ENCODE measurements around the gene SNTN. TPM values are rescaled to one million over a fixed set of nuclear protein-coding genes. Genes with fewer than 3 reads are reported as not detected.

SNTN gene
- total RNA-seq, 2 experiments from 2014 or later, result not detected

DNA sequence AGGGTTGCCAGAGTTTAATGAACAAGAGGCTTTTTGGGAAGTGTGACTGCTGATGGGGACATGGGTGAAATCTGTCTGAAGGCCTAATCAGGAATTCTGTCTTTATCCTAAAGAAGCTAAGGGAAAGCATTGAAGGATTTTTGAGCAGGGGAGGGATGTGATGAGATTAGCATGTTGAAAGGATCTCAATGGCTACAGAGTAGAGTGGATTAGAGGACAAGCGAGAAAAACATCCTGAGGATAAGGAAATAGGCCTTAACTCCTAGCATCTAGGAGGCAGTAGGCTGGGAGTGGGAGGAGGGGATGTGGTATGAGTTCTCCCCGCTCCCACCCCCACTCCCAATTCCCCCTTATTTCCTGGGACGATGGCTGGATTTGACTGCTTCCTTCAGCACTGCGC, 35.1 kb upstream of the SNTN start:
- intact Hi-C loops (cut with DNase I, micrococcal nuclease), result no loop called here
- no peaks in the 10 kb centered on the region for H3K27me3 ChIP-seq (ENCODE audit: control insufficient read depth in 1 of 2, insufficient read depth in 2 of 2, low read length in 2 of 2)
- H3K27ac Mint-ChIP-seq, result no peak overlapping the region
- DNase-seq (no peak), ATAC-seq (ENCODE audit: poor library complexity) (no peak)
- no peak overlapping the region for H3K4me3 Mint-ChIP-seq
- H3K27me3 Mint-ChIP-seq, result peaks cover 3% of the 10 kb centered on the region
- no peak overlapping the region for H3K4me3 ChIP-seq (ENCODE audit: low read length)
- H3K36me3 Mint-ChIP-seq (ENCODE audit: low read depth), result no peaks in the 10 kb centered on the region
- H3K9me3 ChIP-seq (ENCODE audit: control insufficient read depth in 1 of 2, insufficient read depth in 1 of 2, low read length in 2 of 2), result peaks cover 0 to 5% of the 10 kb centered on the region in 2 experiments
- no peaks in the 10 kb centered on the region for H3K4me1 ChIP-seq (ENCODE audit: insufficient read depth, low read length)
- CTCF ChIA-PET, result no interaction called here
- no peaks in the 10 kb centered on the region for H3K36me3 ChIP-seq (ENCODE audit: insufficient read depth, low read length)
- TF ChIP-seq, protein P1, sequence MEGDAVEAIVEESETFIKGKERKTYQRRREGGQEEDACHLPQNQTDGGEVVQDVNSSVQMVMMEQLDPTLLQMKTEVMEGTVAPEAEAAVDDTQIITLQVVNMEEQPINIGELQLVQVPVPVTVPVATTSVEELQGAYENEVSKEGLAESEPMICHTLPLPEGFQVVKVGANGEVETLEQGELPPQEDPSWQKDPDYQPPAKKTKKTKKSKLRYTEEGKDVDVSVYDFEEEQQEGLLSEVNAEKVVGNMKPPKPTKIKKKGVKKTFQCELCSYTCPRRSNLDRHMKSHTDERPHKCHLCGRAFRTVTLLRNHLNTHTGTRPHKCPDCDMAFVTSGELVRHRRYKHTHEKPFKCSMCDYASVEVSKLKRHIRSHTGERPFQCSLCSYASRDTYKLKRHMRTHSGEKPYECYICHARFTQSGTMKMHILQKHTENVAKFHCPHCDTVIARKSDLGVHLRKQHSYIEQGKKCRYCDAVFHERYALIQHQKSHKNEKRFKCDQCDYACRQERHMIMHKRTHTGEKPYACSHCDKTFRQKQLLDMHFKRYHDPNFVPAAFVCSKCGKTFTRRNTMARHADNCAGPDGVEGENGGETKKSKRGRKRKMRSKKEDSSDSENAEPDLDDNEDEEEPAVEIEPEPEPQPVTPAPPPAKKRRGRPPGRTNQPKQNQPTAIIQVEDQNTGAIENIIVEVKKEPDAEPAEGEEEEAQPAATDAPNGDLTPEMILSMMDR (IDR thresholded peaks at IDR 0.05), result no peak
- POLR2A ChIA-PET, result no interaction called here
- H3K4me1 Mint-ChIP-seq (ENCODE audit: low read depth), result no peaks in the 10 kb centered on the region
- peaks cover 5% of the 10 kb centered on the region for H3K9me3 Mint-ChIP-seq
- H3K27ac ChIP-seq (ENCODE audit: low read depth in 1 of 2, low read length in 2 of 2), result no peak overlapping the region

DNA sequence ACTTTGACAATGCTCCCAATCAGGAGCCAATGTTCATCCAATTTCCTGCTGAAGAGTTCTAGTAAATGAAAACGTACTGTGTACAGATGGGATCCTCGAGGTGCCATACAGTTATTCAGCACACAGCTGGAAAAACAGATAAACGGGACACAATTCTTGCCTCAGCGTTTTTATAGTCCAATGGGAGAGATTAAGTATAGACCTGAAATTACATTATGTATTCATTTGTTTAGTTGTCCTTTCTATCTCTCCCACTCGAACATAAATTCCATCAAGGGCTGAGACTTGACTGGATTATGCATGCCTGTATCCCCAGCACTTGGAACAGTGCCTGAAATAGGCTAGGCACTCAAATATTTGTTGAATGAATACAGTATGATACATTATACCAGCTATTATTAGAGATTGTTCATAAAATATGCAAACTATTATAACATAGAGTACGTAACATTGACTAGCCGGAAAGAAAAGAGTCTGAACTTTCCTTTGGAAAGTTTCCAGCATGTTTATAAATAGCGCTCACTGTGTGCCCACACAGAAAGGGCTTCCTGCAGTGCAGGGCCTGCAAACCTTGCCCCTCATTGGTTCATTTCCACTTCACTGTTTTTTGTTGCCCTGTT, 27.4 kb upstream of the SNTN start:
- Mint-ChIP-seq H3K4me1 (ENCODE audit: low read depth) (no peaks in the 10 kb centered on the region), H3K4me3 (no peak overlapping the region), H3K36me3 (ENCODE audit: low read depth) (no peaks in the 10 kb centered on the region), H3K9me3 (no peaks in the 10 kb centered on the region), H3K27me3 (no peaks in the 10 kb centered on the region), H3K27ac (no peak overlapping the region)
- CTCF ChIA-PET, result no interaction called here
- POLR2A ChIA-PET, result no interaction called here
- no peak overlapping the region for H3K4me3 ChIP-seq (ENCODE audit: low read length)
- TF ChIP-seq, protein P1 (IDR thresholded peaks at IDR 0.05), result no peak
- no peaks in the 10 kb centered on the region for H3K36me3 ChIP-seq (ENCODE audit: insufficient read depth, low read length)
- no peaks in the 10 kb centered on the region for H3K4me1 ChIP-seq (ENCODE audit: insufficient read depth, low read length)
- ATAC-seq (ENCODE audit: poor library complexity) (no peak), DNase-seq (no peak)
- H3K27me3 ChIP-seq (ENCODE audit: control insufficient read depth in 1 of 2, insufficient read depth in 2 of 2, low read length in 2 of 2), result no peaks in the 10 kb centered on the region
- peaks cover 0 to 5% of the 10 kb centered on the region in 2 experiments for H3K9me3 ChIP-seq (ENCODE audit: control insufficient read depth in 1 of 2, insufficient read depth in 1 of 2, low read length in 2 of 2)
- no peak overlapping the region for H3K27ac ChIP-seq (ENCODE audit: low read depth in 1 of 2, low read length in 2 of 2)
- intact Hi-C loops (cut with DNase I, micrococcal nuclease), result no loop called here

DNA sequence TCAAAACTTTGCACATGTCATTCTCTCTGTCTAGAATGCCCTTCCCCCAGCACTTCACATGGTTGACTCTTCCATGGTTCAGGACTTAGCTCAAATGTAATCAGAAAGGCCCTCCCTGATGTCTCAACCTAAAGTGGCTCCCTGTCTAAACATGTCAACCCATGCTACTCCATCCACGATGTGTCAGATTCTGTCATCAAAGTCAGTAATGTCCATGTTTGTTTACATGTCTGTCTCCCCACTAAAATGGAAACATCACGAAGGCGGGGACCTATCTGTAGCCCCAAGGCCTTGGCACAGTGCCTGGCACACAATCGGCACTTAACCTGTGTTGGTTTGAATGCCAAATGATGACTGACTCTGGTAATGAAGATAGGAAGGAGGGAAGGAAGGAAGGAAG, 20.8 kb upstream of the SNTN start:
- no peaks in the 10 kb centered on the region for H3K9me3 ChIP-seq (ENCODE audit: control insufficient read depth in 1 of 2, insufficient read depth in 1 of 2, low read length in 2 of 2)
- Mint-ChIP-seq H3K9me3 (peaks cover 1% of the 10 kb centered on the region), H3K36me3 (ENCODE audit: low read depth) (no peaks in the 10 kb centered on the region), H3K27me3 (no peaks in the 10 kb centered on the region), H3K4me3 (no peak overlapping the region), H3K27ac (no peak overlapping the region), H3K4me1 (ENCODE audit: low read depth) (no peaks in the 10 kb centered on the region)
- no peaks in the 10 kb centered on the region for H3K36me3 ChIP-seq (ENCODE audit: insufficient read depth, low read length)
- intact Hi-C loops (cut with DNase I, micrococcal nuclease), result no loop called here
- no peak overlapping the region for H3K4me3 ChIP-seq (ENCODE audit: low read length)
- DNase-seq (no peak), ATAC-seq (ENCODE audit: poor library complexity) (no peak)
- H3K4me1 ChIP-seq (ENCODE audit: insufficient read depth, low read length), result no peaks in the 10 kb centered on the region
- no peaks in the 10 kb centered on the region for H3K27me3 ChIP-seq (ENCODE audit: control insufficient read depth in 1 of 2, insufficient read depth in 2 of 2, low read length in 2 of 2)
- ChIA-PET POLR2A (no interaction called here), CTCF (no interaction called here)
- H3K27ac ChIP-seq (ENCODE audit: low read depth in 1 of 2, low read length in 2 of 2), result no peak overlapping the region
- TF ChIP-seq, protein P1 (IDR thresholded peaks at IDR 0.05), result no peak

Data from CD4-positive, alpha-beta T cell (primary cell).